WTC11 (cell line): ENCODE results near the gene FRYL.

ENCODE experiments used
- CREM ChIP-seq: sonication (generic); formaldehyde crosslinking; IDR thresholded peaks from 2 replicates; pipeline ENCODE4 v1.8.1; 2022; ENCODE audit warnings: mild to moderate bottlenecking, missing genetic modification reagents, moderate library complexity
- CTCF ChIP-seq: fragments of 200-600 bp; IDR thresholded peaks from 2 replicates; pipeline ENCODE4 v1.8.0; 2022; ENCODE audit warnings: antibody characterized with exemption
- ESRRA ChIP-seq: sonication (generic); formaldehyde crosslinking; IDR thresholded peaks from 2 replicates; pipeline ENCODE4 v1.8.1; 2022; ENCODE audit warnings: mild to moderate bottlenecking, missing genetic modification reagents, borderline replicate concordance
- JUN ChIP-seq: sonication (generic); formaldehyde crosslinking; IDR thresholded peaks from 2 replicates; pipeline ENCODE4 v1.8.0; 2023; ENCODE audit warnings: mild to moderate bottlenecking, missing genetic modification reagents
- MXD4 ChIP-seq: fragments of 250-450 bp; sonication (Bioruptor Pico); IDR thresholded peaks from 2 replicates; pipeline ENCODE4 v1.8.0; 2021; ENCODE audit warnings: mild to moderate bottlenecking, moderate library complexity, borderline replicate concordance
- RELA ChIP-seq: sonication (generic); formaldehyde crosslinking; IDR thresholded peaks from 2 replicates; pipeline ENCODE4 v1.8.1; 2022; ENCODE audit warnings: missing genetic modification reagents, mild to moderate bottlenecking, borderline replicate concordance
- ZNF416 ChIP-seq: fragments of 250-450 bp; sonication (Bioruptor Pico); IDR thresholded peaks from 2 replicates; pipeline ENCODE4 v1.9.0; 2021; ENCODE audit warnings: mild to moderate bottlenecking, inconsistent platforms
- ZNF671 ChIP-seq: fragments of 250-450 bp; sonication (Bioruptor Pico); IDR thresholded peaks from 2 replicates; pipeline ENCODE4 v1.8.0; 2021; ENCODE audit warnings: mild to moderate bottlenecking

GRCh38 chr4:48767055-48767929 is 12.8 kb downstream of the FRYL start:
- no peak for TF ChIP-seq CREM (CRISPR knock-in tag)
- 0 out of 2 replicates have a peak, but pooled peaks have one; percentile 12 for TF ChIP-seq CTCF
- no peak for TF ChIP-seq ZNF416 (CRISPR knock-in tag)
- TF ChIP-seq JUN (CRISPR knock-in tag): no peak
- no peak for TF ChIP-seq RELA (CRISPR knock-in tag)
- no peak for TF ChIP-seq ESRRA
- TF ChIP-seq MXD4 (CRISPR knock-in tag): no peak
- no peak for TF ChIP-seq ZNF671 (CRISPR knock-in tag)
